ENCODE data around the gene AHNAK. TPM values are rescaled to one million over a fixed set of nuclear protein-coding genes. Genes with fewer than 3 reads are reported as not detected.

AHNAK gene
- total and polyA plus RNA-seq, 2 donors (not counting 3 experiments of a cell fraction or from before 2014, with no cell fraction given), result 35.2 to 436 TPM

DNA sequence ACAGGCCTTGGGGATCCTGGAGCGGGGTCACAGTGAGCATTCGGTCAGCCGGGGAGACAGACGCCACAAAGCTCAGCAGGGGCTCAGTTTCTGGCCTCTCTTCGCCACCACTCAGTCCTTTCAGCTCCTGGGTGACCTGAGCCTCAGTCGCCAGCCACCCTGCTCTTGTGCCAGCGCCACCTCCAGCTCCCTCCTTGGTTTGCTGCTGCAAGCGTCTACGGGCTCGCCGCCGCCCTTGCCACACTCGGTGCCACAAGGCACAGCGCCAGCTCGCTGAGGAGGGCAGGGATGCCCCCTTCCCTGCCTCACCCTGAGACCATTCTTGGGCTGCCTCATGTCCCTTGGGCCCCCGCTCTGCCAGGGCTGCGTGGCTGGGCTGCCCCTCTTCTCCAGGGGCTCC is 28.6 kb upstream of the AHNAK start:
- peak; percentile 67 for TF ChIP-seq POLR2A (IDR thresholded peaks at IDR 0.05; ENCODE audit: low read depth, low read length)
- TF ChIP-seq CTCF (IDR thresholded peaks at IDR 0.05; ENCODE audit: extremely low read depth in 1 of 2, insufficient read depth in 1 of 2, low read depth in 1 of 2, low read length in 2 of 2), result no peak
- peak; percentile 45 for TF ChIP-seq POLR2AphosphoS5 (IDR thresholded peaks at IDR 0.05; ENCODE audit: insufficient read depth, low read depth, low read length)
- no peak for TF ChIP-seq EZH2 (IDR thresholded peaks at IDR 0.05; ENCODE audit: borderline replicate concordance, low read depth, low read length, severe bottlenecking)
- Histone ChIP-seq H3K9me1 (replicated peaks; ENCODE audit: control insufficient read depth, extremely low read depth, insufficient read depth, low read length) (no peaks in the 10 kb centered on the region), H2AFZ (ENCODE audit: low read depth, low read length) (no peak overlapping the region), H3K27me3 (ENCODE audit: control insufficient read depth in 2 of 2, insufficient read depth in 2 of 2, low read length in 2 of 2) (no peaks in the 10 kb centered on the region), H3K4me2 (ENCODE audit: insufficient read depth, low read length) (peak overlapping the region; percentile 62), H3K9ac (replicated peaks; ENCODE audit: extremely low read depth, insufficient read depth, low read length) (peak overlapping the region; percentile 93), H3K4me3 (replicated peaks in 1 of 3; ENCODE audit: insufficient read depth in 1 of 3, low read depth in 1 of 3, low read length in 3 of 3) (peak overlapping the region; percentile 32 to 73 (median 50)), H3K27ac (ENCODE audit: insufficient read depth, low read depth, low read length) (peak overlapping the region; percentile 99), H3K4me1 (ENCODE audit: control insufficient read depth, extremely low read depth, insufficient read depth, low read length) (peaks cover 59% of the 10 kb centered on the region), H3K9me3 (replicated peaks; ENCODE audit: control insufficient read depth, insufficient read depth, low read length) (no peaks in the 10 kb centered on the region), H3K79me2 (ENCODE audit: control insufficient read depth, insufficient read depth, low read length) (peaks cover 54% of the 10 kb centered on the region), H3K36me3 (ENCODE audit: control insufficient read depth in 2 of 2, extremely low read depth in 1 of 2, insufficient read depth in 2 of 2, low read length in 2 of 2) (peaks cover 14 to 15% of the 10 kb centered on the region in 2 experiments), H4K20me1 (replicated peaks; ENCODE audit: control insufficient read depth, extremely low read depth, insufficient read depth, low read length) (no peaks in the 10 kb centered on the region)
- ChIA-PET POLR2A (interaction anchor here (1.9 to 5.7 kb wide), 2 partner anchors 17 to 90 kb away, joined by 15 to 75 read pairs; partner anchors contain the start of genes C11orf98, CSKMT and TUT1), CTCF (interaction anchor here (0.6 to 2.8 kb wide), 9 partner anchors 16 to 180 kb away, joined by 3 to 18 read pairs (median 4); partner anchors contain the start of genes EML3, ROM1 and TUT1)
- BruUV-seq (replicated peaks), result no TSS peak
- dilution Hi-C loops (cut with MboI; ENCODE audit: extremely low pct_ligation_motif_present, low sequenced_read_pairs) (no loop called here), intact Hi-C loops (cut with micrococcal nuclease) (no loop called here)
- DNase-seq (ENCODE audit: low read depth, low spot score) (no peak), FAIRE-seq (no peak)
